K562 (cell line): ENCODE measurements around the gene GSK3B. TPM values are rescaled to one million over a fixed set of nuclear protein-coding genes. Genes with fewer than 3 reads are reported as not detected.
"Not testable (repeated sequence)": the region's sequence is repeated elsewhere in the genome, so short reads cannot be mapped to it uniquely, and the experiment has no call there.

Experiments used
- ATAC-seq: fragments of 200-7000 bp; cut with Tn5 transposase; 3 replicates; pipeline ENCODE4 v1.9.1; 2020; ENCODE audit warnings: moderate library complexity
- BruUV-seq: library from RNA; stranded (reverse); fragments of 400-500 nt; replicated peaks from 2 replicates; lab custom pipeline; 2021; lab: Mats Ljungman, UMichigan
- CTCF ChIA-PET: fragments of 300-600 bp; formaldehyde crosslinking; extraction: SDS; loops from one replicate; lab custom pipeline; 2021; ENCODE audit warnings: low intra/inter-chr PET ratio; lab: Yijun Ruan, JAX
- POLR2A ChIA-PET: fragments of 300-600, 350-650 bp; sonication (Branson Sonifier 250); formaldehyde crosslinking; extraction: SDS; loops from one replicate; lab custom pipeline; 2021; ENCODE audit warnings: antibody characterized with exemption, inconsistent platforms; lab: Yijun Ruan, JAX
- DNase-seq, 4 experiments: peaks; one replicate each; pipeline versions ENCODE4 v3.0.0 to v3.0.0-alpha.2; 2011 to 2018; ENCODE audit warnings: low spot score in 3 of 4, mixed read lengths in 3 of 4; ENCODE audit errors: extremely low read depth in 1 of 4
- FAIRE-seq: peaks from 2 replicates; lab custom pipeline; 2011; peaks lifted over from hg19 to GRCh38; lab: Jason Lieb, UNC
- H2AFZ ChIP-seq: 2 replicates; pipeline ENCODE4 v1.6.0; 2011; ENCODE audit warnings: low read depth, low read length, control low read depth, inconsistent platforms
- H3K27ac ChIP-seq: fragments of 200-600 bp; 3 replicates; pipeline ENCODE4 v1.8.0; 2011; ENCODE audit warnings: low read depth, mild to moderate bottlenecking, control low read depth, inconsistent platforms, low read length, moderate library complexity, mixed read lengths; ENCODE audit errors: extremely low read depth
- H3K27me3 ChIP-seq, 2 experiments: fragments of 300-600 bp in 1 of 2; 2 replicates in 1 of 2; 3 replicates in 1 of 2; pipeline versions ENCODE4 v1.6.0 to v1.8.0; 2011; ENCODE audit warnings: inconsistent platforms in 2 of 2, low read length in 2 of 2, mild to moderate bottlenecking in 1 of 2, mixed read lengths in 1 of 2, moderate library complexity in 1 of 2; ENCODE audit not compliant: control insufficient read depth in 2 of 2, insufficient read depth in 2 of 2
- H3K36me3 ChIP-seq: fragments of 300-600 bp; 3 replicates; pipeline ENCODE4 v1.8.0; 2011; ENCODE audit warnings: mild to moderate bottlenecking, low read length, inconsistent platforms; ENCODE audit not compliant: control insufficient read depth, insufficient read depth
- H3K4me1 ChIP-seq, 2 experiments: fragments of 200-600 bp in 1 of 2; replicated peaks in 1 of 2; 2 replicates in 1 of 2; 3 replicates in 1 of 2; pipeline versions ENCODE4 v1.5.1 to v1.8.0; 2011; ENCODE audit warnings: inconsistent platforms in 2 of 2, low read length in 2 of 2, mild to moderate bottlenecking in 1 of 2, mixed read lengths in 1 of 2, moderate library complexity in 1 of 2; ENCODE audit not compliant: control insufficient read depth in 2 of 2, insufficient read depth in 2 of 2
- H3K4me2 ChIP-seq: 2 replicates; pipeline ENCODE4 v1.6.1; 2011; ENCODE audit warnings: low read length, control low read depth, inconsistent platforms, mixed read lengths; ENCODE audit not compliant: insufficient read depth
- H3K4me3 ChIP-seq: fragments of 200-600 bp; sonication (generic), shearing (Covaris generic); 2 replicates; pipeline ENCODE4 v1.5.1; 2016; ENCODE audit warnings: control low read depth, inconsistent platforms
- H3K79me2 ChIP-seq: fragments of 200-600 bp; 3 replicates; pipeline ENCODE4 v1.8.0; 2011; ENCODE audit warnings: low read length, inconsistent platforms; ENCODE audit not compliant: control insufficient read depth, insufficient read depth
- H3K9ac ChIP-seq, 2 experiments: 2 replicates each; pipeline versions ENCODE4 v1.6.0 to v1.6.1; 2011; ENCODE audit warnings: low read depth in 2 of 2, low read length in 2 of 2, control low read depth in 1 of 2, inconsistent platforms in 1 of 2, mild to moderate bottlenecking in 1 of 2, mixed read lengths in 1 of 2; ENCODE audit not compliant: insufficient read depth in 1 of 2
- H3K9me1 ChIP-seq: one replicate; pipeline ENCODE4 v1.6.0; 2011; ENCODE audit warnings: inconsistent platforms, mild to moderate bottlenecking, low read length, moderate library complexity; ENCODE audit not compliant: control insufficient read depth, insufficient read depth
- H3K9me3 ChIP-seq: replicated peaks from 2 replicates; pipeline ENCODE4 v1.5.1; 2011; ENCODE audit warnings: low read depth, low read length, inconsistent platforms; ENCODE audit not compliant: control insufficient read depth, insufficient read depth
- H4K20me1 ChIP-seq: replicated peaks from 2 replicates; pipeline ENCODE4 v1.6.1; 2011; ENCODE audit warnings: low read length, inconsistent platforms, mixed read lengths; ENCODE audit not compliant: control insufficient read depth, insufficient read depth
- WGBS: fragments of 100-300 bp; shearing (Covaris generic); methylation state at CpG from one replicate; pipeline ENCODE4 v1.1.6; 2016; ENCODE audit warnings: low coverage, mixed read lengths; ENCODE audit not compliant: insufficient coverage; ENCODE audit errors: missing lambda C conversion rate; 5-methylcytosine and 5-hydroxymethylcytosine counted together
- in situ Hi-C: fragments of 300-500 bp; cut with MboI; formaldehyde crosslinking; loops from 4 replicates; pipeline ENCODE4 v1.15.0; 2018; ENCODE audit warnings: inconsistent platforms, mixed read lengths
- intact Hi-C: fragments of 100-400 bp; cut with micrococcal nuclease; formaldehyde crosslinking; loops from 2 replicates; pipeline ENCODE4 v1.14.2; 2022
- polyA plus RNA-seq, 8 experiments: library from polyadenylated mRNA; depleted of rRNA in 4 of 8; stranded (reverse) in 5 of 8; unstranded in 3 of 8; fragments of >200 nt; fragmentation: Nextera tagmentation in 2 of 8; fragmentation: Illumina TruSeq in 1 of 8; extraction: Ambion mirVana in 2 of 8; extraction: Trizol in 1 of 8; gene quantifications; 2 replicates each; pipeline versions ENCODE4 v1.2.1 to v1.2.3, GENCODE V29; 2011 to 2014; ENCODE audit warnings: inconsistent platforms in 1 of 8, missing spikeins in 1 of 8
- total RNA-seq, 7 experiments: library from RNA; depleted of rRNA in 6 of 7; stranded (reverse); fragments of >200 nt in 6 of 7; fragmentation: Illumina TruSeq in 2 of 7; extraction: Trizol in 2 of 7; gene quantifications; 2 replicates each; pipeline versions ENCODE4 v1.2.1 to v1.2.3, GENCODE V29; 2011 to 2021; ENCODE audit warnings: low replicate concordance in 1 of 7
- TF ChIP-seq, protein P1 (sequence below): fragments of 200-600 bp; sonication (generic); IDR thresholded peaks from one replicate; pipeline ENCODE4 v1.6.1; 2012; ENCODE audit warnings: mild to moderate bottlenecking, low read depth, low read length, inconsistent platforms

GSK3B gene
- total and polyA plus RNA-seq, 9 of the 15 experiments (the other 6 are each of a cell fraction or from before 2014, with no cell fraction given): 4.7 to 25.0 (median 18.7) TPM

DNA sequence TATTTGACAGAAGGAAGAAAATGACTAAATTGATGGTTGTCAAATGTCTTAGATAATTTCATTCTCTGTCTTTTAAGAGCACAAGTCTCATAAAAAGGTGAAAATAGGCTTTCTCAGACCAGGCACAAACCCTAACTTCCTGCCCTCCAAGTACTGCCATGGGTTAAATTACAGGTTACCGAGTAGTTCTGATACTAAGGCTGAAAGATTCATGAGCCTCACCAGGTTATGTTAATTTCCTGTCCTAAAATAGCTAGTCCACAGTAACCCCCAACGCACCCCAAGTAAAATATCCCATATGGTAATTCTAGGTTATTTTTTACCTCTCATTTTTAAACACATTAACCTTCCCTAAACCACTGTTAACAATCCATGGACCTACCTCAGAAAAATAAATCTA, 42.0 kb downstream of the GSK3B start (continued):
- TF ChIP-seq, protein P1, sequence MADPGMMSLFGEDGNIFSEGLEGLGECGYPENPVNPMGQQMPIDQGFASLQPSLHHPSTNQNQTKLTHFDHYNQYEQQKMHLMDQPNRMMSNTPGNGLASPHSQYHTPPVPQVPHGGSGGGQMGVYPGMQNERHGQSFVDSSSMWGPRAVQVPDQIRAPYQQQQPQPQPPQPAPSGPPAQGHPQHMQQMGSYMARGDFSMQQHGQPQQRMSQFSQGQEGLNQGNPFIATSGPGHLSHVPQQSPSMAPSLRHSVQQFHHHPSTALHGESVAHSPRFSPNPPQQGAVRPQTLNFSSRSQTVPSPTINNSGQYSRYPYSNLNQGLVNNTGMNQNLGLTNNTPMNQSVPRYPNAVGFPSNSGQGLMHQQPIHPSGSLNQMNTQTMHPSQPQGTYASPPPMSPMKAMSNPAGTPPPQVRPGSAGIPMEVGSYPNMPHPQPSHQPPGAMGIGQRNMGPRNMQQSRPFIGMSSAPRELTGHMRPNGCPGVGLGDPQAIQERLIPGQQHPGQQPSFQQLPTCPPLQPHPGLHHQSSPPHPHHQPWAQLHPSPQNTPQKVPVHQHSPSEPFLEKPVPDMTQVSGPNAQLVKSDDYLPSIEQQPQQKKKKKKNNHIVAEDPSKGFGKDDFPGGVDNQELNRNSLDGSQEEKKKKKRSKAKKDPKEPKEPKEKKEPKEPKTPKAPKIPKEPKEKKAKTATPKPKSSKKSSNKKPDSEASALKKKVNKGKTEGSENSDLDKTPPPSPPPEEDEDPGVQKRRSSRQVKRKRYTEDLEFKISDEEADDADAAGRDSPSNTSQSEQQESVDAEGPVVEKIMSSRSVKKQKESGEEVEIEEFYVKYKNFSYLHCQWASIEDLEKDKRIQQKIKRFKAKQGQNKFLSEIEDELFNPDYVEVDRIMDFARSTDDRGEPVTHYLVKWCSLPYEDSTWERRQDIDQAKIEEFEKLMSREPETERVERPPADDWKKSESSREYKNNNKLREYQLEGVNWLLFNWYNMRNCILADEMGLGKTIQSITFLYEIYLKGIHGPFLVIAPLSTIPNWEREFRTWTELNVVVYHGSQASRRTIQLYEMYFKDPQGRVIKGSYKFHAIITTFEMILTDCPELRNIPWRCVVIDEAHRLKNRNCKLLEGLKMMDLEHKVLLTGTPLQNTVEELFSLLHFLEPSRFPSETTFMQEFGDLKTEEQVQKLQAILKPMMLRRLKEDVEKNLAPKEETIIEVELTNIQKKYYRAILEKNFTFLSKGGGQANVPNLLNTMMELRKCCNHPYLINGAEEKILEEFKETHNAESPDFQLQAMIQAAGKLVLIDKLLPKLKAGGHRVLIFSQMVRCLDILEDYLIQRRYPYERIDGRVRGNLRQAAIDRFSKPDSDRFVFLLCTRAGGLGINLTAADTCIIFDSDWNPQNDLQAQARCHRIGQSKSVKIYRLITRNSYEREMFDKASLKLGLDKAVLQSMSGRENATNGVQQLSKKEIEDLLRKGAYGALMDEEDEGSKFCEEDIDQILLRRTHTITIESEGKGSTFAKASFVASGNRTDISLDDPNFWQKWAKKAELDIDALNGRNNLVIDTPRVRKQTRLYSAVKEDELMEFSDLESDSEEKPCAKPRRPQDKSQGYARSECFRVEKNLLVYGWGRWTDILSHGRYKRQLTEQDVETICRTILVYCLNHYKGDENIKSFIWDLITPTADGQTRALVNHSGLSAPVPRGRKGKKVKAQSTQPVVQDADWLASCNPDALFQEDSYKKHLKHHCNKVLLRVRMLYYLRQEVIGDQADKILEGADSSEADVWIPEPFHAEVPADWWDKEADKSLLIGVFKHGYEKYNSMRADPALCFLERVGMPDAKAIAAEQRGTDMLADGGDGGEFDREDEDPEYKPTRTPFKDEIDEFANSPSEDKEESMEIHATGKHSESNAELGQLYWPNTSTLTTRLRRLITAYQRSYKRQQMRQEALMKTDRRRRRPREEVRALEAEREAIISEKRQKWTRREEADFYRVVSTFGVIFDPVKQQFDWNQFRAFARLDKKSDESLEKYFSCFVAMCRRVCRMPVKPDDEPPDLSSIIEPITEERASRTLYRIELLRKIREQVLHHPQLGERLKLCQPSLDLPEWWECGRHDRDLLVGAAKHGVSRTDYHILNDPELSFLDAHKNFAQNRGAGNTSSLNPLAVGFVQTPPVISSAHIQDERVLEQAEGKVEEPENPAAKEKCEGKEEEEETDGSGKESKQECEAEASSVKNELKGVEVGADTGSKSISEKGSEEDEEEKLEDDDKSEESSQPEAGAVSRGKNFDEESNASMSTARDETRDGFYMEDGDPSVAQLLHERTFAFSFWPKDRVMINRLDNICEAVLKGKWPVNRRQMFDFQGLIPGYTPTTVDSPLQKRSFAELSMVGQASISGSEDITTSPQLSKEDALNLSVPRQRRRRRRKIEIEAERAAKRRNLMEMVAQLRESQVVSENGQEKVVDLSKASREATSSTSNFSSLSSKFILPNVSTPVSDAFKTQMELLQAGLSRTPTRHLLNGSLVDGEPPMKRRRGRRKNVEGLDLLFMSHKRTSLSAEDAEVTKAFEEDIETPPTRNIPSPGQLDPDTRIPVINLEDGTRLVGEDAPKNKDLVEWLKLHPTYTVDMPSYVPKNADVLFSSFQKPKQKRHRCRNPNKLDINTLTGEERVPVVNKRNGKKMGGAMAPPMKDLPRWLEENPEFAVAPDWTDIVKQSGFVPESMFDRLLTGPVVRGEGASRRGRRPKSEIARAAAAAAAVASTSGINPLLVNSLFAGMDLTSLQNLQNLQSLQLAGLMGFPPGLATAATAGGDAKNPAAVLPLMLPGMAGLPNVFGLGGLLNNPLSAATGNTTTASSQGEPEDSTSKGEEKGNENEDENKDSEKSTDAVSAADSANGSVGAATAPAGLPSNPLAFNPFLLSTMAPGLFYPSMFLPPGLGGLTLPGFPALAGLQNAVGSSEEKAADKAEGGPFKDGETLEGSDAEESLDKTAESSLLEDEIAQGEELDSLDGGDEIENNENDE: no peak

DNA sequence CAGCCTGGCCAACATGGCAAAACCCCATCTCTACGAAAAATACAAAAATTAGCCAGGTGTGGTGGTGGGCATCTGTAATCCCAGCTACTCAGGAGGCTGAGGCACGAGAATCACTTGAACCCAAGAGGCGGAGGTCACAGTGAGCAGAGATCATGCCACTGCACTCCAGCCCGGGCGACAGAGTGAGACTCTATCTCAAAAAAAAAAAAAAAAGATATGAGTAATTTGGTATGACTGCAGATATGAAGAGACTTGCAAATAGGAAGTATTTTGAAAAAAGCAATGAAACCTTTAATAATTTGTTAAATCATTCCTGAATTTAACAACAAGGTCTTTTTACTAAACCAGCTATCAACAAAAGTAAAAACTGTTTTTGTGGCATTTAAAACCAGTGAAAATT, 42.7 kb downstream of the GSK3B start:
- H4K20me1 ChIP-seq, H3K9me3 ChIP-seq, DNase-seq, H2AFZ ChIP-seq, H3K36me3 ChIP-seq, FAIRE-seq, H3K9ac ChIP-seq, BruUV-seq, H3K4me1 ChIP-seq, in situ Hi-C loops, H3K27me3 ChIP-seq, CTCF ChIA-PET, H3K9me1 ChIP-seq, ATAC-seq, H3K4me2 ChIP-seq, H3K27ac ChIP-seq, intact Hi-C loops, H3K4me3 ChIP-seq: not testable (repeated sequence)
- POLR2A ChIA-PET: interaction anchor here (1.0 kb wide), 1 partner anchor 31 kb away, joined by 4 read pairs; no protein-coding TSS in a partner anchor
- WGBS: 100% methylated on average over 1 of the region's 5 CpGs
- peaks cover 94% of the 10 kb centered on the region for H3K79me2 ChIP-seq
